Stimulated activated naive CD4-positive, alpha-beta T cell (primary cell): ENCODE measurements around the gene ULK4.
"Not testable (repeated sequence)": the region's sequence is repeated elsewhere in the genome, so short reads cannot be mapped to it uniquely, and the experiment has no call there.

Experiments used
- DNase-seq, 6 experiments: peaks; one replicate each; lab custom pipeline; 2025; lab: John Stamatoyannopoulos, UW

The ULK4 gene

GRCh38 chr3:41872157-41872556 is 89.7 kb downstream of the ULK4 start:
- no peak for DNase-seq

GRCh38 chr3:41867533-41867932 is 94.4 kb downstream of the ULK4 start:
- no peak for DNase-seq

- no peak for DNase-seq
Measured at GRCh38 chr3:41866298-41866697, 95.6 kb downstream of the ULK4 start.

- no peak for DNase-seq
Measured at GRCh38 chr3:41863024-41863423, 98.9 kb downstream of the ULK4 start.

GRCh38 chr3:41860489-41860888 is 101.4 kb downstream of the ULK4 start:
- not testable (repeated sequence) for DNase-seq

- no peak for DNase-seq
Measured at GRCh38 chr3:41854956-41855355, 106.9 kb downstream of the ULK4 start.

GRCh38 chr3:41853540-41854196 is 108.2 kb downstream of the ULK4 start:
- no peak for DNase-seq

- DNase-seq = no peak
Measured at GRCh38 chr3:41848753-41849574, 112.9 kb downstream of the ULK4 start.

- DNase-seq = no peak
Measured at GRCh38 chr3:41847679-41848078, 114.2 kb downstream of the ULK4 start.

GRCh38 chr3:41846850-41847249 is 115.1 kb downstream of the ULK4 start:
- DNase-seq = no peak

- DNase-seq = no peak
Measured at GRCh38 chr3:41845826-41846225, 116.1 kb downstream of the ULK4 start.

- DNase-seq = not testable (repeated sequence)
Measured at GRCh38 chr3:41844256-41844655, 117.6 kb downstream of the ULK4 start.

GRCh38 chr3:41840936-41841668 is 120.8 kb downstream of the ULK4 start:
- DNase-seq = not testable (repeated sequence)

- DNase-seq = no peak
Measured at GRCh38 chr3:41836360-41837134, 125.4 kb downstream of the ULK4 start.

- DNase-seq = no peak
Measured at GRCh38 chr3:41833628-41834027, 128.3 kb downstream of the ULK4 start.

- no peak for DNase-seq
Measured at GRCh38 chr3:41819236-41819635, 142.7 kb downstream of the ULK4 start.

GRCh38 chr3:41808618-41809017 is 153.3 kb downstream of the ULK4 start:
- DNase-seq = no peak

GRCh38 chr3:41808152-41808551 is 153.8 kb downstream of the ULK4 start:
- no peak for DNase-seq

GRCh38 chr3:41794748-41795589 is 166.9 kb downstream of the ULK4 start:
- no peak for DNase-seq

GRCh38 chr3:41792806-41793205 is 169.1 kb downstream of the ULK4 start:
- DNase-seq = no peak

GRCh38 chr3:41769106-41769505 is 192.8 kb downstream of the ULK4 start:
- no peak for DNase-seq
